ENCODE measurements around the gene ITPK1. TPM values are rescaled to one million over a fixed set of nuclear protein-coding genes. Genes with fewer than 3 reads are reported as not detected.

ITPK1 gene
- total and polyA plus RNA-seq, 12 donors = 47.1 to 152 (median 92.7) TPM

- no peaks in the 10 kb centered on the region for H3K36me3 ChIP-seq
- H3K4me3 ChIP-seq = no peak overlapping the region
- TF ChIP-seq CTCF (IDR thresholded peaks at IDR 0.05) = no peak
- 71 to 80% methylated on average over 9 of the region's 9 CpGs for WGBS, 2 donors
- DNase-seq (no peak), ATAC-seq (peak in 2 of 8 donors; percentile 4 to 43)
- H3K9me3 ChIP-seq = no peaks in the 10 kb centered on the region
- H3K27me3 ChIP-seq = no peaks in the 10 kb centered on the region
- H3K4me1 ChIP-seq = peaks cover 4 to 44% (median 33%) of the 10 kb centered on the region in 9 donors
- H3K27ac ChIP-seq = peak overlapping the region in 1 of 10 donors; percentile 9
- intact Hi-C loops (cut with DNase I) = no loop called here
Observed at GRCh38 chr14:93028724-93029076, 87.0 kb downstream of the ITPK1 start.

- intact Hi-C loops (cut with DNase I) = no loop called here
- Histone ChIP-seq H3K9me3 (no peaks in the 10 kb centered on the region), H3K27me3 (no peaks in the 10 kb centered on the region), H3K4me1 (peaks cover 2 to 38% (median 27%) of the 10 kb centered on the region in 9 donors), H3K4me3 (no peak overlapping the region), H3K36me3 (no peaks in the 10 kb centered on the region), H3K27ac (peak overlapping the region in 1 of 10 donors; percentile 9)
- peak in 5 of 8 donors; percentile 22 to 83 (median 50) for ATAC-seq
- no peak for DNase-seq
- WGBS, 2 donors = 83 to 87% methylated on average over 19 of the region's 19 CpGs
- TF ChIP-seq CTCF (IDR thresholded peaks at IDR 0.05) = no peak
Observed at GRCh38 chr14:93027810-93028723, 87.7 kb downstream of the ITPK1 start.

- no peak for TF ChIP-seq CTCF (IDR thresholded peaks at IDR 0.05)
- Histone ChIP-seq H3K4me3 (no peak overlapping the region), H3K9me3 (no peaks in the 10 kb centered on the region), H3K36me3 (no peaks in the 10 kb centered on the region), H3K27ac (no peak overlapping the region), H3K4me1 (peaks cover 0 to 21% (median 10%) of the 10 kb centered on the region in 9 donors), H3K27me3 (no peaks in the 10 kb centered on the region)
- intact Hi-C loops (cut with DNase I) = no loop called here
- DNase-seq = no peak
- 93 to 95% methylated on average over 7 of the region's 7 CpGs for WGBS, 2 donors
- no peak for ATAC-seq
Observed at GRCh38 chr14:93026339-93026738, 89.4 kb downstream of the ITPK1 start.

- Histone ChIP-seq H3K4me3 (no peak overlapping the region), H3K27me3 (no peaks in the 10 kb centered on the region), H3K9me3 (no peaks in the 10 kb centered on the region), H3K36me3 (no peaks in the 10 kb centered on the region), H3K4me1 (peaks cover 0 to 22% (median 8%) of the 10 kb centered on the region in 9 donors), H3K27ac (no peak overlapping the region)
- DNase-seq = no peak
- 87 to 91% methylated on average over 9 of the region's 9 CpGs for WGBS, 2 donors
- no peak for ATAC-seq
- TF ChIP-seq CTCF (IDR thresholded peaks at IDR 0.05) = no peak
- intact Hi-C loops (cut with DNase I) = no loop called here
Observed at GRCh38 chr14:93025055-93025454, 90.7 kb downstream of the ITPK1 start.

All from heart right ventricle (tissue), 16 donors.